Astrocyte (in vitro differentiated cells and primary cell): ENCODE data around the gene VAT1L.

Experiments
- EZH2 ChIP-seq: IDR thresholded peaks from 2 replicates; pipeline ENCODE4 v1.6.1; 2012; ENCODE audit warnings: mild to moderate bottlenecking, low read length, inconsistent platforms; ENCODE audit not compliant: insufficient read depth
- TF ChIP-seq, protein P1 (sequence below): IDR thresholded peaks from 2 replicates; pipeline ENCODE4 v1.5.1; 2011; ENCODE audit warnings: low read depth, mild to moderate bottlenecking, inconsistent platforms, low read length, moderate library complexity; ENCODE audit not compliant: insufficient read depth

DNA sequence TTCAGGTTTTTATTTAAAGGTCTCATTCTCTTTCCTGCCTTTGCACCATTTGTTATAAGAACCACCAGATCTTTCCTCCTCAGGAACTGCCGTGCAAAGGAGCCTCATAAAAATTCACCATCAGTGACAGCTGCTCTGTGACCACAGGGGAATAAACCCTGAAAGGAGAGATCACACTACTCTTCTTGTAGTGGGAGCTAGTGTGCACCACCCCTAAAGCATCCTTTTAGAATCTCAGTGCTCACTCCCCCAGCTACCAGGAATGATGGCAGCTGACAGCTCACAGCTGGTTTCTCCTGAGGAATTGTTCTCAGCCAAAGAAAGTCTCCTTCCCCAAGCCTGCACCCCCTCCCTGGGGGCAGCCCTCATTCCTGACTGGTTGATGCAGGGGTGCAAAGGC lies 18.7 kb downstream of the VAT1L start:
- TF ChIP-seq, protein P1, sequence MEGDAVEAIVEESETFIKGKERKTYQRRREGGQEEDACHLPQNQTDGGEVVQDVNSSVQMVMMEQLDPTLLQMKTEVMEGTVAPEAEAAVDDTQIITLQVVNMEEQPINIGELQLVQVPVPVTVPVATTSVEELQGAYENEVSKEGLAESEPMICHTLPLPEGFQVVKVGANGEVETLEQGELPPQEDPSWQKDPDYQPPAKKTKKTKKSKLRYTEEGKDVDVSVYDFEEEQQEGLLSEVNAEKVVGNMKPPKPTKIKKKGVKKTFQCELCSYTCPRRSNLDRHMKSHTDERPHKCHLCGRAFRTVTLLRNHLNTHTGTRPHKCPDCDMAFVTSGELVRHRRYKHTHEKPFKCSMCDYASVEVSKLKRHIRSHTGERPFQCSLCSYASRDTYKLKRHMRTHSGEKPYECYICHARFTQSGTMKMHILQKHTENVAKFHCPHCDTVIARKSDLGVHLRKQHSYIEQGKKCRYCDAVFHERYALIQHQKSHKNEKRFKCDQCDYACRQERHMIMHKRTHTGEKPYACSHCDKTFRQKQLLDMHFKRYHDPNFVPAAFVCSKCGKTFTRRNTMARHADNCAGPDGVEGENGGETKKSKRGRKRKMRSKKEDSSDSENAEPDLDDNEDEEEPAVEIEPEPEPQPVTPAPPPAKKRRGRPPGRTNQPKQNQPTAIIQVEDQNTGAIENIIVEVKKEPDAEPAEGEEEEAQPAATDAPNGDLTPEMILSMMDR: no peak
- no peak for TF ChIP-seq EZH2
